Measurements from ENCODE around the gene SLC35F4. TPM values are rescaled to one million over a fixed set of nuclear protein-coding genes. Genes with fewer than 3 reads are reported as not detected.

The SLC35F4 gene
- total and polyA plus RNA-seq, 2 donors, result not detected

DNA sequence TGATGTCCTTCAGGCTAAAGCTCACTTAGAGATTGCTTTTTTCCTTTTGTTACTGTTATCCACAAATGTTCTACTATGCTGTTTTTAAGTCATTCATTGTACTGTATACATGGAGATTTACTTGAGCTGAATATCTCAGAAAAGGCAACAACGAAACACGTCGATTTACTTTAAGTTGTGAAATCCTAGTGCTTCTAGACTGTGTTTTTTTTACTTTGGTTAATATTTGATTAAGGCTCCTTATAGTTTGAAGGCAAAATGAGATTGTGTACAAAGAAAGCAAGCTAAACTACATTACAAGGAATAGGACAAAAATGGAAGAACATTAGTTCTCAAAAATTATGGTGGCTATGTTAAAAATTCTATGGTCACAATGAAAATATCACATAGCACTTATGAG lies 114.5 kb downstream of the SLC35F4 start:
- Histone ChIP-seq H3K4me1 (ENCODE audit: control insufficient read depth in 2 of 2, insufficient read depth in 2 of 2, low read length in 2 of 2) (no peaks in the 10 kb centered on the region), H3K27ac (ENCODE audit: low read depth in 1 of 2, low read length in 1 of 2) (no peak overlapping the region), H3K4me3 (ENCODE audit: low read length in 2 of 2) (no peak overlapping the region), H3K9me3 (ENCODE audit: control insufficient read depth in 2 of 2, insufficient read depth in 1 of 2, low read length in 1 of 2) (no peaks in the 10 kb centered on the region), H3K27me3 (ENCODE audit: control insufficient read depth in 2 of 2, insufficient read depth in 1 of 2, low read length in 1 of 2) (no peaks in the 10 kb centered on the region), H3K36me3 (ENCODE audit: control insufficient read depth in 2 of 2, insufficient read depth in 2 of 2, low read length in 1 of 2) (no peaks in the 10 kb centered on the region)
- no peak for DNase-seq (ENCODE audit: low read depth in 6 of 9, low spot score in 9 of 9)
- 97% methylated on average over 3 of the region's 3 CpGs for WGBS

DNA sequence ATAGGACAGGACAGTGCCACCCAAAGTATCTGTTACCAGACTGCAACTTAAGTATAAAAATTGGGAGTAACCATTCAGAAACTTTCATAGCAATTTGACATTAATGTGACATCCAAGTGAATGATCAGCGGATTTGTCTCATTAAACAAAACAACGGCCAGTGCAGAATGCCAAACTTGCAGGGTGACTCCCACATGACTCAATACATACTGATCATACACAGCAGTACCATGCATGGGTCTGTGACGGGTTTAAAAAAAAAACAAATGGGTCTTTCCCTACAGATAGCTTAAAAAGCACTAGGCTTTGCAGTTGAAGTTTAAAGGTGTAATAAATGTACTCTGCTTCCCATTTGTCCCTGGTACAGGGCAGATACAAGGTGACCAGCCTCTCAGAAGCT lies 116.6 kb downstream of the SLC35F4 start:
- no peak for DNase-seq (ENCODE audit: low read depth in 6 of 9, low spot score in 9 of 9)

GRCh38 chr14:57748279-57748678 lies 117.6 kb downstream of the SLC35F4 start:
- Histone ChIP-seq H3K4me1 (ENCODE audit: control insufficient read depth in 2 of 2, insufficient read depth in 2 of 2, low read length in 2 of 2) (no peaks in the 10 kb centered on the region), H3K9me3 (ENCODE audit: control insufficient read depth in 2 of 2, insufficient read depth in 1 of 2, low read length in 1 of 2) (no peaks in the 10 kb centered on the region), H3K27me3 (ENCODE audit: control insufficient read depth in 2 of 2, insufficient read depth in 1 of 2, low read length in 1 of 2) (no peaks in the 10 kb centered on the region), H3K4me3 (ENCODE audit: low read length in 2 of 2) (no peak overlapping the region), H3K27ac (ENCODE audit: low read depth in 1 of 2, low read length in 1 of 2) (no peak overlapping the region), H3K36me3 (ENCODE audit: control insufficient read depth in 2 of 2, insufficient read depth in 2 of 2, low read length in 1 of 2) (no peaks in the 10 kb centered on the region)
- 100% methylated on average over 1 of the region's 1 CpG for WGBS
- no peak for DNase-seq (ENCODE audit: low read depth in 6 of 9, low spot score in 9 of 9)

More for the DNA sequence above, 116.6 kb downstream of the SLC35F4 start:
- no peaks in the 10 kb centered on the region for H3K36me3 ChIP-seq (ENCODE audit: control insufficient read depth in 2 of 2, insufficient read depth in 2 of 2, low read length in 1 of 2)
- no peak overlapping the region for H3K4me3 ChIP-seq (ENCODE audit: low read length in 2 of 2)
- no peaks in the 10 kb centered on the region for H3K4me1 ChIP-seq (ENCODE audit: control insufficient read depth in 2 of 2, insufficient read depth in 2 of 2, low read length in 2 of 2)
- WGBS, result 96% methylated on average over 3 of the region's 3 CpGs
- H3K27me3 ChIP-seq (ENCODE audit: control insufficient read depth in 2 of 2, insufficient read depth in 1 of 2, low read length in 1 of 2), result no peaks in the 10 kb centered on the region
- no peak overlapping the region for H3K27ac ChIP-seq (ENCODE audit: low read depth in 1 of 2, low read length in 1 of 2)
- H3K9me3 ChIP-seq (ENCODE audit: control insufficient read depth in 2 of 2, insufficient read depth in 1 of 2, low read length in 1 of 2), result no peaks in the 10 kb centered on the region

GRCh38 chr14:57747036-57747435 lies 118.9 kb downstream of the SLC35F4 start:
- Histone ChIP-seq H3K9me3 (ENCODE audit: control insufficient read depth in 2 of 2, insufficient read depth in 1 of 2, low read length in 1 of 2) (no peaks in the 10 kb centered on the region), H3K27me3 (ENCODE audit: control insufficient read depth in 2 of 2, insufficient read depth in 1 of 2, low read length in 1 of 2) (no peaks in the 10 kb centered on the region), H3K4me3 (ENCODE audit: low read length in 2 of 2) (no peak overlapping the region), H3K27ac (ENCODE audit: low read depth in 1 of 2, low read length in 1 of 2) (no peak overlapping the region), H3K4me1 (ENCODE audit: control insufficient read depth in 2 of 2, insufficient read depth in 2 of 2, low read length in 2 of 2) (no peaks in the 10 kb centered on the region), H3K36me3 (ENCODE audit: control insufficient read depth in 2 of 2, insufficient read depth in 2 of 2, low read length in 1 of 2) (no peaks in the 10 kb centered on the region)
- WGBS, result 90% methylated on average over 4 of the region's 4 CpGs
- DNase-seq (ENCODE audit: low read depth in 6 of 9, low spot score in 9 of 9), result no peak

DNA sequence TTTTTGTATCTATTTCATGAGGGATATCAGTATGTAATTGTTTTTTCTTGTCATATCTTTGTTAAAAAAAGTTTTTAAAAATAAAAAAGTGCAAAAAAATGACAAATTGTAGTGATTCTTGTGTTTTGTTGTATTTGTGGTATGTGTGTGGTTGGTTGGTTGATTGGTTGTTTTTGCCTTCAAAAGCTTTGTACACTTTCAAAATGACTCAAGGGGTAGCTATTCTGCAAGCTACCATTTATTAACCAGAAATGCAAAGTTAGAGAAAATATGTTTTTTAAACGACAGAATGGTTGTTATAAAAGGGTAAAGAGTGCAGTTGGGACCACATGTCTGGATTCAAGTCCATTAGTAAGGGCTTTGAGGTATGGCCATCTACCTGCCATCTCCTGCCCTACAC lies 119.3 kb downstream of the SLC35F4 start:
- Histone ChIP-seq H3K27ac (ENCODE audit: low read depth in 1 of 2, low read length in 1 of 2) (no peak overlapping the region), H3K36me3 (ENCODE audit: control insufficient read depth in 2 of 2, insufficient read depth in 2 of 2, low read length in 1 of 2) (no peaks in the 10 kb centered on the region), H3K4me3 (ENCODE audit: low read length in 2 of 2) (no peak overlapping the region), H3K9me3 (ENCODE audit: control insufficient read depth in 2 of 2, insufficient read depth in 1 of 2, low read length in 1 of 2) (no peaks in the 10 kb centered on the region), H3K27me3 (ENCODE audit: control insufficient read depth in 2 of 2, insufficient read depth in 1 of 2, low read length in 1 of 2) (no peaks in the 10 kb centered on the region), H3K4me1 (ENCODE audit: control insufficient read depth in 2 of 2, insufficient read depth in 2 of 2, low read length in 2 of 2) (no peaks in the 10 kb centered on the region)
- DNase-seq (ENCODE audit: low read depth in 6 of 9, low spot score in 9 of 9), result no peak
- WGBS, result 77% methylated on average over 1 of the region's 1 CpG

- 67% methylated on average over 2 of the region's 2 CpGs for WGBS
- H3K36me3 ChIP-seq (ENCODE audit: control insufficient read depth in 2 of 2, insufficient read depth in 2 of 2, low read length in 1 of 2), result no peaks in the 10 kb centered on the region
- no peak for DNase-seq (ENCODE audit: low read depth in 6 of 9, low spot score in 9 of 9)
- no peak overlapping the region for H3K4me3 ChIP-seq (ENCODE audit: low read length in 2 of 2)
- H3K4me1 ChIP-seq (ENCODE audit: control insufficient read depth in 2 of 2, insufficient read depth in 2 of 2, low read length in 2 of 2), result no peaks in the 10 kb centered on the region
- H3K27me3 ChIP-seq (ENCODE audit: control insufficient read depth in 2 of 2, insufficient read depth in 1 of 2, low read length in 1 of 2), result no peaks in the 10 kb centered on the region
- no peak overlapping the region for H3K27ac ChIP-seq (ENCODE audit: low read depth in 1 of 2, low read length in 1 of 2)
- no peaks in the 10 kb centered on the region for H3K9me3 ChIP-seq (ENCODE audit: control insufficient read depth in 2 of 2, insufficient read depth in 1 of 2, low read length in 1 of 2)
These were observed 126.4 kb downstream of the SLC35F4 start for GRCh38 chr14:57739516-57739915.

GRCh38 chr14:57737598-57737997 lies 128.3 kb downstream of the SLC35F4 start:
- no peak for DNase-seq (ENCODE audit: low read depth in 6 of 9, low spot score in 9 of 9)
- Histone ChIP-seq H3K27me3 (ENCODE audit: control insufficient read depth in 2 of 2, insufficient read depth in 1 of 2, low read length in 1 of 2) (no peaks in the 10 kb centered on the region), H3K27ac (ENCODE audit: low read depth in 1 of 2, low read length in 1 of 2) (no peak overlapping the region), H3K4me1 (ENCODE audit: control insufficient read depth in 2 of 2, insufficient read depth in 2 of 2, low read length in 2 of 2) (no peaks in the 10 kb centered on the region), H3K36me3 (ENCODE audit: control insufficient read depth in 2 of 2, insufficient read depth in 2 of 2, low read length in 1 of 2) (no peaks in the 10 kb centered on the region), H3K9me3 (ENCODE audit: control insufficient read depth in 2 of 2, insufficient read depth in 1 of 2, low read length in 1 of 2) (no peaks in the 10 kb centered on the region), H3K4me3 (ENCODE audit: low read length in 2 of 2) (no peak overlapping the region)
- 80% methylated on average over 3 of the region's 3 CpGs for WGBS

GRCh38 chr14:57736391-57736790 lies 129.5 kb downstream of the SLC35F4 start:
- WGBS, result 83% methylated on average over 4 of the region's 4 CpGs
- Histone ChIP-seq H3K27ac (ENCODE audit: low read depth in 1 of 2, low read length in 1 of 2) (no peak overlapping the region), H3K4me1 (ENCODE audit: control insufficient read depth in 2 of 2, insufficient read depth in 2 of 2, low read length in 2 of 2) (no peaks in the 10 kb centered on the region), H3K4me3 (ENCODE audit: low read length in 2 of 2) (no peak overlapping the region), H3K9me3 (ENCODE audit: control insufficient read depth in 2 of 2, insufficient read depth in 1 of 2, low read length in 1 of 2) (no peaks in the 10 kb centered on the region), H3K27me3 (ENCODE audit: control insufficient read depth in 2 of 2, insufficient read depth in 1 of 2, low read length in 1 of 2) (no peaks in the 10 kb centered on the region), H3K36me3 (ENCODE audit: control insufficient read depth in 2 of 2, insufficient read depth in 2 of 2, low read length in 1 of 2) (no peaks in the 10 kb centered on the region)
- DNase-seq (ENCODE audit: low read depth in 6 of 9, low spot score in 9 of 9), result no peak

DNA sequence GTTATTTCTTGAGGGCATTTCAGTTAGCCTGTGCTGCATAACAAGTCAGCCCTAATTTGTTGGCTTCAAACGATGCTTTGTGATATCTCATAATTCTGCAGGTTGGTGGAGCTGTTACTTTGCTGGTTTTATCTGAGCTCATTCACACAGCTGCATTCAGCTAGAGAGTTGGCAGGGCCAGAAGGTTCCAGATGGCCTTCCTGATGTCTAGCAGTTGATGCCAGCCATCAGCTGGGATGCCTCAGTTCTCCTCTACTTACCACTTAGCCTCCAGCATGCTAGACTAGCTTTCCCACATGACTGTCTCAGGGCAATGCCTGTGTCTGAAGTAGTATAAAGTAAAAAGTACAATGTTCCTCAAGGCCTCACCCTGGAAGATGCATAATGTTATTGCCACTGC lies 130.6 kb downstream of the SLC35F4 start:
- Histone ChIP-seq H3K27me3 (ENCODE audit: control insufficient read depth in 2 of 2, insufficient read depth in 1 of 2, low read length in 1 of 2) (no peaks in the 10 kb centered on the region), H3K36me3 (ENCODE audit: control insufficient read depth in 2 of 2, insufficient read depth in 2 of 2, low read length in 1 of 2) (no peaks in the 10 kb centered on the region), H3K9me3 (ENCODE audit: control insufficient read depth in 2 of 2, insufficient read depth in 1 of 2, low read length in 1 of 2) (no peaks in the 10 kb centered on the region), H3K4me3 (ENCODE audit: low read length in 2 of 2) (no peak overlapping the region), H3K27ac (ENCODE audit: low read depth in 1 of 2, low read length in 1 of 2) (no peak overlapping the region), H3K4me1 (ENCODE audit: control insufficient read depth in 2 of 2, insufficient read depth in 2 of 2, low read length in 2 of 2) (no peaks in the 10 kb centered on the region)
- DNase-seq (ENCODE audit: low read depth in 6 of 9, low spot score in 9 of 9), result no peak
- 95% methylated on average over 1 of the region's 1 CpG for WGBS
